Measurements from ENCODE around the gene NUMBL.
"Not testable (repeated sequence)": the region's sequence is repeated elsewhere in the genome, so short reads cannot be mapped to it uniquely, and the experiment has no call there.

NUMBL gene

DNA sequence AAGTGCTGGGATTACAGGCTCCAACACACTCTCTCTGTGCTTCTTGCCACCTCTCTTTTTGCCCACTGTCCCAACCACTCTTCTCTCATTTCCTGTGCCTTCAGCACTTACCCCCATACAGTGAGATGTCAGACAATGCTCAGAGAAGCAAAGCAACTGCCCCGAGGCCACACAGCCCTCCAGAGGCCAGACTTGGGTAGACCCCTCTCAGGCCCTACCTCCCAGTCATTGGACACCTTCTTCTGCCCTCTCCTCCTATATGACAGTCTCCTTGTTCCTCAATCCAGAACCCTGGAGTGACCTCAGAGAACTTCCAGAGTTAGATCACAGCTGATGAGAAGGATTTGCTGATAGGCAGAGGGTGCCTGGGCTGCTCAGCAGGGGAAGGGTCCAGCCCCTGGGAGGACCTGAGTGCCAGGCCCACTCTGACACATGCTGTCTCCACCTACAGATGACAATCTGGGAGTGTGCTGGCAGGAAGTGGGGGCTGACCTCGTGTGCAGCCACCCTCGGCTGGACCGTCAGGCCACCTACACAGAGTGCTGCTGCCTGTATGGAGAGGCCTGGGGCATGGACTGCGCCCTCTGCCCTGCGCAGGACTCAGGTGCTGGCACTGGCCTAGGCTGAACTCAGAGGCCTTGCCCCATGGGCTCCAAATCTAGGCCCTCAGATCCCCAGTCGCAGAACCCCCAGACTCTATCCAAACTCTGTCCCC lies 64.9 kb downstream of the NUMBL start:
- no peak for DNase-seq

DNA sequence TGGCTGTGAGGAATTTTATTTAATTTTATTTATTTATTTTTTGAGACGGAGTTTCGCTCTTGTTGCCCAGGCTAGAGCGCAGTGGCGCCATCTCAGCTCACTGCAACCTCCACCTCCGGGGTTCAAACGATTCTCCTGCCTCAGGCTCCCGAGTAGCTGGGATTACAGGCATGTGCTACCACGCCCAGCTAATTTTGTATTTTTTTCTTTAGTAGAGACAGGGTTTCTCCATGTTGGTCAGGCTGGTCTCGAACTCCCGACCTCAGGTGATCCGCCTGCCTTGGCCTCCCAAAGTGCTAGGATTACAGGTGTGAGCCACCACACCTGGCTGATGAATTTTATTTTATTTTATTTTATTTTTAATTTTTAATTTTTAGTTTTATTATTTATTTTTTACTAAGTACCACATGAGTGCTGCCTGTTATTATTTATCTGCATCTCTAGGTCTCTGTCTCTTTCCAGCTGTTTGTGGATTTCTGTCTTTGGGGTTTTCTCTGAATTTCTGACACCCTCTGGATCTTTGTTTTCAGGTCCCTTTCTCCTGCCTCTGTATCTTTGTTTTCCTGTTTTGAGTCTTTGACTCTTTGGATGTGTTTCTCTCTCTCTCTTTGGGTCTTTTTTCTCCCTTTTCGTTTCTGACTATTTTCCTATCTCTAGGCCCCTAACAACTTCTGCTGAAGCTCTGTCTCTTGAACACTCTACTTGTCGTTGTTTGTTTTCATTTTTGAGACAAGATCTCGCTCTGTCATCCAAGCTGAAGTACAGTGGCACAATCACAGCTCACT lies 65.9 kb downstream of the NUMBL start:
- DNase-seq = not testable (repeated sequence)

DNA sequence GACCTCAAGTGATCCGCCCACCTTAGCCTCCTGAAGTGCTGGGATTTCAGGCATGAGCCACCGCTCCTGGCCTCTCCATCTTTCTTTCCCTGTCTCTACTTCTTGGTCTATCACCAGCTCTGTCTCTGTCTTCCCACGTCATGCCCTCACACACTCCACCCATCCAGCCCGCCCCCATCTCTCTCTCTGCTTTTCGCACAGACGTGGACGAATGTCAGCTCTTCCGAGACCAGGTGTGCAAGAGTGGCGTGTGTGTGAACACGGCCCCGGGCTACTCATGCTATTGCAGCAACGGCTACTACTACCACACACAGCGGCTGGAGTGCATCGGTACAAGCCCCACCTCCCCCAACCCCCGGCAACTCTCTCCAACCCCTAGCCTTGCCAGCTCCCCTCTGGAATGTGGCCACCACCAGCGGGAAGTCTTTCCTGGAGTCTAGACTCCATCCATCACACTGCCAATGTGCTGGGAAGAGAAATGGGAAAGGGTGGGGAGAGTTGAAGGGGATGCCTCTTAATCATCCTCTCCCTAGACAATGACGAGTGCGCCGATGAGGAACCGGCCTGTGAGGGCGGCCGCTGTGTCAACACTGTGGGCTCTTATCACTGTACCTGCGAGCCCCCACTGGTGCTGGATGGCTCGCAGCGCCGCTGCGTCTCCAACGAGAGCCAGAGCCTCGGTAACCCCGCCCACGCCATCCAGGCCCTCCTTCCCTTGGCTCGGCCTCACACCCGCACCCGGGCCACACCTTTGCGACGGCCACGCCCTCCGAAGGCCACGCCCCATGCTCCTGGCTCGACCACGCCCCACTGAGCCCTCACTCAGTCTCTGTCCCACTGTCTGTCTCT lies 66.8 kb downstream of the NUMBL start:
- DNase-seq = no peak

DNA sequence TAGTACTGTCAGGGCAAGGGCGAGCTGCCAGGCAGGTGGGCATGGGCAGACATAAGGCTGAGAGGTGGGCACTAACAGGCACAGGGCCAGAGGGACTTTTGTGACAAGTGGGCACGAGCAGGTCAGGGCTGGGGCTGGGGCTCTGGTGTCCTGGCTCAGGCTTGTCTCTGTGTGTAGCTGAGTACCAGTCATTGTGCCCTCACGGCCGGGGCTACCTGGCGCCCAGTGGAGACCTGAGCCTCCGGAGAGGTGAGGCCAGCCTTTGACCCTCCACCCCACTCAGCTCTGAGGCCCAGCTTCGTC lies 67.7 kb downstream of the NUMBL start:
- no peak for DNase-seq

- DNase-seq = no peak
Measured at GRCh38 chr19:40621966-40622772, 68.3 kb downstream of the NUMBL start.

DNA sequence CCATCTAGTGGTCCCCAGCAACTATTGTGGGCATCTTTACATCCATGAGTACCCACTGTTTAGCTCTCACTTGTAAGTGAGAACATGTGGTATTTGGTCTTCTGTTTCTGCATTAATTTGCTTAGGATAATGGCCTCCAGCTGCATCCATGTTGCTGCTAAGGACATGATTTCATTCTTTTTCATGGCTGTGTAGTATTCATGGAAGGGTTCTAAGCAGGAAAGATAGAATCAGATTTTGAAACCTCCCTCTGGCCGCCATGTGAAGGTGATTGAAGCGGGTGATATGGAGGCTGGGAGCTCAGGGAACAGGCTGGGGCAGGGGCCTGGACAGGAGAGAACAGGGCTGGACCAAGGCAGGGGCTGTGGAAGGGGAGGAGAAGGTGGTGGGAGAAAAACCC lies 69.2 kb downstream of the NUMBL start:
- DNase-seq = no peak

GRCh38 chr19:40620161-40620485 lies 70.3 kb downstream of the NUMBL start:
- DNase-seq = no peak

- DNase-seq = no peak
Measured at GRCh38 chr19:40619333-40620160, 70.9 kb downstream of the NUMBL start.

DNA sequence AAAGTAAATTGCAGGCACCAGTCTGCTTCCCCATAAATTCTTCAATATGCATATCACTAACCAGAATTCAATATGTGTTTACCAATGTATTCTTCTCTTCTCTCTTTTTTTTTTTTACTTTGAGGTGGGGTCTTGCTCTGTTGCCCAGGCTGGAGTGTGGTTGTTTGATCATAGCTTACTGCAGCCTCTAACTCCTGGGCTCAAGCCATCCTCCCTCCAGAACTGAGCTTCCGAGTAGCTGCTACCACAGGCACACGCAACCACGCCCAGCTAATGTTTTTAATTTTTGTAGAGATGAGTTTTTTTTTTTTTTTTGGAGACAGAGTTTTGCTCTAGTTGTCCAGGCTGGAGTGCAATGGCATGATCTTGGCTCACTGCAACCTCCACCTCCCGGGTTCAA lies 72.5 kb downstream of the NUMBL start:
- no peak for DNase-seq

GRCh38 chr19:40616941-40617340 lies 73.5 kb downstream of the NUMBL start:
- DNase-seq = no peak

- DNase-seq = no peak
Measured at GRCh38 chr19:40616178-40616577, 74.3 kb downstream of the NUMBL start.

Data from activated gamma-delta T cell (primary cell).